ENCODE data around the gene ZBED5. TPM values are rescaled to one million over a fixed set of nuclear protein-coding genes. Genes with fewer than 3 reads are reported as not detected.

ZBED5 gene
- polyA plus RNA-seq, 3 donors: 8.1 to 45.8 (median 10.3) TPM

DNA sequence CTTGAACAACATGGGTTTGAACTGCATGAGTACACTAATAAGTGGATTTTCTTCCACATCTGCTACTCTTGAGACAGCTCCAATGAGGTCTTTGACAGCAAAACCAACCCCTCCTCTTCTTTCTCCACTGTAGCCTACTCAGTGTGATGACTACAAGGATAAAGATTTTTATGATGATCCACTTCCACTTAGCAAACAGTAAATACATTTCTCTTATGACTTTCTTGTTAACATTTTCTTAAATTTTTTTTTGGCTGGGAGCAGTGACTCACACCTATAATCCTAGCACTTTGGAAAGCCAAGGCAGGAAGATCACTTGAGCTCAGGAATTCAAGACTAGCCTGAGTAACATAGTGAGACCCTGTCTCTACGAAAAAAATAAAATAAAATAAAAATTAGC, 39.3 kb downstream of the ZBED5 start:
- Histone ChIP-seq H4K20me1 (ENCODE audit: insufficient read depth, low read length) (no peaks in the 10 kb centered on the region), H3K79me2 (ENCODE audit: insufficient read depth, low read length) (no peaks in the 10 kb centered on the region), H2AFZ (ENCODE audit: insufficient read depth, low read depth, low read length, poor library complexity, severe bottlenecking) (no peak overlapping the region), H3K27ac (ENCODE audit: low read depth in 1 of 2, low read length in 2 of 2) (no peak overlapping the region), H3K36me3 (replicated peaks in 1 of 2; ENCODE audit: control insufficient read depth in 1 of 2, insufficient read depth in 2 of 2, low read length in 2 of 2) (no peaks in the 10 kb centered on the region), H3K4me1 (ENCODE audit: control insufficient read depth in 1 of 2, insufficient read depth in 2 of 2, low read length in 2 of 2) (no peaks in the 10 kb centered on the region), H3K9me3 (replicated peaks in 1 of 2; ENCODE audit: control insufficient read depth in 1 of 2, insufficient read depth in 1 of 2, low read length in 2 of 2) (no peaks in the 10 kb centered on the region), H3K9ac (ENCODE audit: insufficient read depth, low read length, poor library complexity, severe bottlenecking) (no peak overlapping the region), H3K4me2 (replicated peaks; ENCODE audit: extremely low read depth, low read length, poor library complexity, severe bottlenecking) (no peak overlapping the region), H3K27me3 (ENCODE audit: control insufficient read depth in 2 of 2, insufficient read depth in 2 of 2, low read length in 2 of 2) (no peaks in the 10 kb centered on the region), H3K4me3 (replicated peaks in 1 of 3; ENCODE audit: low read depth in 2 of 3, low read length in 3 of 3) (no peak overlapping the region)
- WGBS (ENCODE audit: insufficient coverage): no CpG with 5 or more reads among the region's 1 CpG
- no peak for DNase-seq
- Mint-ChIP-seq H3K27ac (no peak overlapping the region), H3K9me3 (no peaks in the 10 kb centered on the region), H3K36me3 (no peaks in the 10 kb centered on the region), H3K4me3 (no peak overlapping the region), H3K27me3 (ENCODE audit: low read depth in 3 of 3) (peaks cover 0 to 3% (median 2%) of the 10 kb centered on the region in 3 donors), H3K4me1 (peaks cover 13% of the 10 kb centered on the region)
- intact Hi-C loops (cut with micrococcal nuclease): no loop called here
- TF ChIP-seq, protein P1, sequence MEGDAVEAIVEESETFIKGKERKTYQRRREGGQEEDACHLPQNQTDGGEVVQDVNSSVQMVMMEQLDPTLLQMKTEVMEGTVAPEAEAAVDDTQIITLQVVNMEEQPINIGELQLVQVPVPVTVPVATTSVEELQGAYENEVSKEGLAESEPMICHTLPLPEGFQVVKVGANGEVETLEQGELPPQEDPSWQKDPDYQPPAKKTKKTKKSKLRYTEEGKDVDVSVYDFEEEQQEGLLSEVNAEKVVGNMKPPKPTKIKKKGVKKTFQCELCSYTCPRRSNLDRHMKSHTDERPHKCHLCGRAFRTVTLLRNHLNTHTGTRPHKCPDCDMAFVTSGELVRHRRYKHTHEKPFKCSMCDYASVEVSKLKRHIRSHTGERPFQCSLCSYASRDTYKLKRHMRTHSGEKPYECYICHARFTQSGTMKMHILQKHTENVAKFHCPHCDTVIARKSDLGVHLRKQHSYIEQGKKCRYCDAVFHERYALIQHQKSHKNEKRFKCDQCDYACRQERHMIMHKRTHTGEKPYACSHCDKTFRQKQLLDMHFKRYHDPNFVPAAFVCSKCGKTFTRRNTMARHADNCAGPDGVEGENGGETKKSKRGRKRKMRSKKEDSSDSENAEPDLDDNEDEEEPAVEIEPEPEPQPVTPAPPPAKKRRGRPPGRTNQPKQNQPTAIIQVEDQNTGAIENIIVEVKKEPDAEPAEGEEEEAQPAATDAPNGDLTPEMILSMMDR (IDR thresholded peaks at IDR 0.05): no peak

DNA sequence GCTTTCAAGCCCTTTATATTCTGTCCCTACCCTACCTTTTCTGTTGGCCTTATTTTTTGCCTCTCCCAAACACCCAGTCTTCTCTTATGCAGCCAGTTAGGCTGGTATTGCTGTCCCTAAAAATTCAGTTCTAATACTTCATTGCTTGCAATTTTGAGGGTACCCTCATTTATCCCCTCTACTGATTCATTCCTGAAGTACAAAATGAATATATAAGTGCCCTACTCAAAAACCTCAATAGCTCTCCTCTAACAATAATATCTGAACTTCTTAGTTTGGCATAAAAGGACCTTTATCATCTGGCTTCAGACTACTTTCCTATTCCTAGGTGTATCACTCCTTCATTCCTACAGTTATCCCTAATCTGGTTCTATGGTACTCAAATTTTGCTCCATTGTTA, 43.9 kb downstream of the ZBED5 start:
- H3K27ac Mint-ChIP-seq: no peak overlapping the region
- Histone ChIP-seq H3K9me3 (replicated peaks in 1 of 2; ENCODE audit: control insufficient read depth in 1 of 2, insufficient read depth in 1 of 2, low read length in 2 of 2) (no peaks in the 10 kb centered on the region), H3K36me3 (replicated peaks in 1 of 2; ENCODE audit: control insufficient read depth in 1 of 2, insufficient read depth in 2 of 2, low read length in 2 of 2) (no peaks in the 10 kb centered on the region), H3K4me3 (replicated peaks in 1 of 3; ENCODE audit: low read depth in 2 of 3, low read length in 3 of 3) (no peak overlapping the region), H3K27ac (ENCODE audit: low read depth in 1 of 2, low read length in 2 of 2) (no peak overlapping the region), H2AFZ (ENCODE audit: insufficient read depth, low read depth, low read length, poor library complexity, severe bottlenecking) (no peak overlapping the region), H3K4me2 (replicated peaks; ENCODE audit: extremely low read depth, low read length, poor library complexity, severe bottlenecking) (no peak overlapping the region), H3K4me1 (ENCODE audit: control insufficient read depth in 1 of 2, insufficient read depth in 2 of 2, low read length in 2 of 2) (peaks cover 8 to 12% of the 10 kb centered on the region in 2 donors), H3K27me3 (ENCODE audit: control insufficient read depth in 2 of 2, insufficient read depth in 2 of 2, low read length in 2 of 2) (no peaks in the 10 kb centered on the region), H3K9ac (ENCODE audit: insufficient read depth, low read length, poor library complexity, severe bottlenecking) (no peak overlapping the region), H3K79me2 (ENCODE audit: insufficient read depth, low read length) (no peaks in the 10 kb centered on the region), H4K20me1 (ENCODE audit: insufficient read depth, low read length) (no peaks in the 10 kb centered on the region)
- H3K9me3 Mint-ChIP-seq: no peaks in the 10 kb centered on the region
- no peaks in the 10 kb centered on the region for H3K36me3 Mint-ChIP-seq
- TF ChIP-seq, protein P1 (IDR thresholded peaks at IDR 0.05): no peak
- peaks cover 14% of the 10 kb centered on the region for H3K4me1 Mint-ChIP-seq
- peaks cover 0 to 3% (median 2%) of the 10 kb centered on the region in 3 donors for H3K27me3 Mint-ChIP-seq (ENCODE audit: low read depth in 3 of 3)
- no peak overlapping the region for H3K4me3 Mint-ChIP-seq
- intact Hi-C loops (cut with micrococcal nuclease): no loop called here
- DNase-seq: no peak

All from CD14-positive monocyte (primary cell).